ENCODE measurements around the gene KRABD2.
"Not testable (repeated sequence)": the region's sequence is repeated elsewhere in the genome, so short reads cannot be mapped to it uniquely, and the experiment has no call there.

KRABD2 gene

GRCh38 chr17:8392674-8393469, 16.4 kb upstream of the KRABD2 start:
- DNase-seq (ENCODE audit: low read depth in 2 of 2), result no peak

GRCh38 chr17:8392274-8392673, 15.8 kb upstream of the KRABD2 start:
- DNase-seq (ENCODE audit: low read depth in 2 of 2), result no peak

- DNase-seq (ENCODE audit: low read depth in 2 of 2), result no peak
These were observed 15.2 kb upstream of the KRABD2 start for GRCh38 chr17:8391711-8392110.

- no peak for DNase-seq (ENCODE audit: low read depth in 2 of 2)
These were observed 11.6 kb upstream of the KRABD2 start for GRCh38 chr17:8387914-8388651.

GRCh38 chr17:8386841-8387240, 10.3 kb upstream of the KRABD2 start:
- DNase-seq (ENCODE audit: low read depth in 2 of 2), result no peak

- DNase-seq (ENCODE audit: low read depth in 2 of 2), result no peak
These were observed 8.4 kb upstream of the KRABD2 start for GRCh38 chr17:8384801-8385378.

GRCh38 chr17:8383143-8383822, 6.8 kb upstream of the KRABD2 start, which contains the start of gene RPL26:
TSS of gene RPL26 (minus strand) at chr17:8383193. CDS start at chr17:8382310, 883 bp downstream.
- DNase-seq (ENCODE audit: low read depth in 2 of 2), result peak; percentile 83 to 92

GRCh38 chr17:8382880-8383142, 6.3 kb upstream of the KRABD2 start:
- DNase-seq (ENCODE audit: low read depth in 2 of 2), result no peak

- DNase-seq (ENCODE audit: low read depth in 2 of 2), result no peak
These were observed 5.8 kb upstream of the KRABD2 start for GRCh38 chr17:8382052-8382879.

- DNase-seq (ENCODE audit: low read depth in 2 of 2), result no peak
These were observed 3.5 kb upstream of the KRABD2 start for GRCh38 chr17:8380049-8380448.

- DNase-seq (ENCODE audit: low read depth in 2 of 2), result not testable (repeated sequence)
These were observed 1.6 kb upstream of the KRABD2 start for GRCh38 chr17:8378117-8378516.

GRCh38 chr17:8377422-8377821, 918 bp upstream of the KRABD2 start:
- no peak for DNase-seq (ENCODE audit: low read depth in 2 of 2)

- no peak for DNase-seq (ENCODE audit: low read depth in 2 of 2)
These were observed 705 bp downstream of the KRABD2 start for GRCh38 chr17:8375738-8376259.

- DNase-seq (ENCODE audit: low read depth in 2 of 2), result not testable (repeated sequence)
These were observed 2.6 kb downstream of the KRABD2 start for GRCh38 chr17:8373856-8374255.

GRCh38 chr17:8372422-8372821, 4.1 kb downstream of the KRABD2 start:
- DNase-seq (ENCODE audit: low read depth in 2 of 2), result no peak

- DNase-seq (ENCODE audit: low read depth in 2 of 2), result no peak
These were observed 4.7 kb downstream of the KRABD2 start for GRCh38 chr17:8371786-8372185.

GRCh38 chr17:8369944-8370343, 6.6 kb downstream of the KRABD2 start:
- no peak for DNase-seq (ENCODE audit: low read depth in 2 of 2)

- no peak for DNase-seq (ENCODE audit: low read depth in 2 of 2)
These were observed 8.3 kb downstream of the KRABD2 start for GRCh38 chr17:8368193-8368592.

GRCh38 chr17:8366231-8366630, 10.3 kb downstream of the KRABD2 start:
- no peak for DNase-seq (ENCODE audit: low read depth in 2 of 2)

- no peak for DNase-seq (ENCODE audit: low read depth in 2 of 2)
These were observed 11.4 kb downstream of the KRABD2 start for GRCh38 chr17:8365143-8365542.

GRCh38 chr17:8362651-8363332, 13.7 kb downstream of the KRABD2 start:
- no peak for DNase-seq (ENCODE audit: low read depth in 2 of 2)

Data from stimulated activated CD4-positive, alpha-beta T cell treated with anti-CD3 and anti-CD28 coated beads, Interleukin-4, amount 100 ng/mL, for 48 hours (primary cell).